ENCODE results near the gene TEKT1. TPM values are rescaled to one million over a fixed set of nuclear protein-coding genes. Genes with fewer than 3 reads are reported as not detected.

Gene TEKT1
- total RNA-seq, 1 experiment from 2014 or later, result not detected

GRCh38 chr17:6796017-6796886, 35.3 kb downstream of the TEKT1 start:
- Histone ChIP-seq H2BK120ac (ENCODE audit: low read depth, low read length, poor library complexity, severe bottlenecking) (no peak overlapping the region), H2BK12ac (ENCODE audit: insufficient read length, low read depth, low read length) (no peak overlapping the region), H3K79me2 (ENCODE audit: insufficient read depth, low read length) (no peaks in the 10 kb centered on the region), H3K23me2 (ENCODE audit: insufficient read length, low read depth, low read length, poor library complexity, severe bottlenecking) (no peaks in the 10 kb centered on the region), H3K9ac (ENCODE audit: extremely low read depth, insufficient read length, low read length) (no peak overlapping the region), H3K23ac (ENCODE audit: insufficient read length, low read depth, low read length) (no peak overlapping the region), H3T11ph (ENCODE audit: low read length) (no peak overlapping the region), H4K8ac (replicated peaks; ENCODE audit: insufficient read length, low read depth, low read length) (no peak overlapping the region), H3K4me2 (ENCODE audit: insufficient read depth, insufficient read length, low read length) (no peak overlapping the region), H2BK5ac (ENCODE audit: insufficient read length, low read length) (no peak overlapping the region), H3K4me1 (ENCODE audit: insufficient read depth, low read length) (no peaks in the 10 kb centered on the region), H3K14ac (ENCODE audit: insufficient read depth, low read length) (no peak overlapping the region), H4K91ac (ENCODE audit: insufficient read length, low read depth, low read length) (no peak overlapping the region), H4K20me1 (ENCODE audit: control insufficient read depth, insufficient read depth, insufficient read length) (no peaks in the 10 kb centered on the region), H3K56ac (ENCODE audit: insufficient read length, low read depth, low read length) (no peak overlapping the region), H3K79me1 (ENCODE audit: insufficient read depth, low read depth, low read length, poor library complexity, severe bottlenecking) (no peaks in the 10 kb centered on the region), H3K4ac (ENCODE audit: low read depth, low read length) (no peak overlapping the region), H3K27ac (ENCODE audit: insufficient read length, low read depth, low read length) (no peak overlapping the region), H3K9me3 (ENCODE audit: control insufficient read depth, low read depth, low read length) (no peaks in the 10 kb centered on the region), H2AFZ (ENCODE audit: low read length) (no peak overlapping the region), H2BK15ac (ENCODE audit: low read depth, low read length) (no peak overlapping the region), H4K5ac (ENCODE audit: insufficient read length, low read depth, low read length) (no peak overlapping the region), H2AK5ac (ENCODE audit: insufficient read length, low read length) (no peak overlapping the region), H3K27me3 (ENCODE audit: insufficient read depth, low read length) (no peaks in the 10 kb centered on the region), H2BK20ac (ENCODE audit: low read depth, low read length, poor library complexity, severe bottlenecking) (no peak overlapping the region), H3K18ac (ENCODE audit: insufficient read length, low read depth, low read length) (no peak overlapping the region)
- no peak overlapping the region for H3K27ac Mint-ChIP-seq
- H3K9me3 Mint-ChIP-seq, result no peaks in the 10 kb centered on the region
- no peaks in the 10 kb centered on the region for H3K36me3 Mint-ChIP-seq (ENCODE audit: insufficient read depth in 1 of 3, low read depth in 3 of 3)
- TF ChIP-seq CTCF (conservative IDR thresholded peaks at IDR 0.05), result no peak
- no peak overlapping the region for H3K4me3 Mint-ChIP-seq
- peaks cover 18 to 20% of the 10 kb centered on the region in 2 experiments for H3K4me1 Mint-ChIP-seq
- DNase-seq, result no peak
- H3K27me3 Mint-ChIP-seq (ENCODE audit: low read depth), result peaks cover 25% of the 10 kb centered on the region
- WGBS (ENCODE audit: extremely low coverage, insufficient read length, low lambda C conversion rate), result no CpG with 5 or more reads among the region's 10 CpGs
